Fibroblast of lung (primary cell): ENCODE measurements around the gene DCHS2. TPM values are rescaled to one million over a fixed set of nuclear protein-coding genes. Genes with fewer than 3 reads are reported as not detected.

ENCODE experiments used
- DNase-seq, 2 donors: peaks; one replicate each; pipeline versions ENCODE4 v3.0.0 to v3.0.0-alpha.2; 2010; ENCODE audit warnings: low read depth in 2 of 2
- H2AFZ ChIP-seq: 2 replicates; pipeline ENCODE4 v1.5.1; 2012; ENCODE audit warnings: low read length, control low read depth, inconsistent platforms
- H3K27ac ChIP-seq: 2 replicates; pipeline ENCODE4 v1.5.1; 2011; ENCODE audit warnings: low read length, control low read depth; ENCODE audit not compliant: insufficient read depth
- H3K27me3 ChIP-seq: 2 replicates; pipeline ENCODE4 v1.5.1; 2011; ENCODE audit warnings: mild to moderate bottlenecking, low read length; ENCODE audit not compliant: control insufficient read depth, insufficient read depth
- H3K36me3 ChIP-seq: 2 replicates; pipeline ENCODE4 v1.5.1; 2011; ENCODE audit warnings: low read length; ENCODE audit not compliant: control insufficient read depth, insufficient read depth
- H3K4me1 ChIP-seq: 2 replicates; pipeline ENCODE4 v1.5.1; 2011; ENCODE audit warnings: low read length; ENCODE audit not compliant: control insufficient read depth, insufficient read depth; ENCODE audit errors: extremely low read depth
- H3K4me2 ChIP-seq: 2 replicates; pipeline ENCODE4 v1.5.1; 2011; ENCODE audit warnings: low read length, control low read depth; ENCODE audit not compliant: insufficient read depth; ENCODE audit errors: extremely low read depth
- H3K4me3 ChIP-seq, 4 experiments: fragments of 200-600 bp in 1 of 4; sonication (generic) in 1 of 4; replicated peaks in 1 of 4; 2 replicates each; pipeline ENCODE4 v1.5.1; 2011 to 2016; ENCODE audit warnings: low read length in 4 of 4, low read depth in 3 of 4, mild to moderate bottlenecking in 3 of 4, control low read depth in 2 of 4, inconsistent platforms in 1 of 4, mixed read lengths in 1 of 4; ENCODE audit not compliant: insufficient read depth in 1 of 4; ENCODE audit errors: control extremely low read depth in 1 of 4
- H3K79me2 ChIP-seq: 2 replicates; pipeline ENCODE4 v1.5.1; 2012; ENCODE audit warnings: mild to moderate bottlenecking, low read length, inconsistent platforms; ENCODE audit not compliant: control insufficient read depth, insufficient read depth
- H3K9ac ChIP-seq: 2 replicates; pipeline ENCODE4 v1.5.1; 2011; ENCODE audit warnings: mild to moderate bottlenecking, low read length, control low read depth; ENCODE audit not compliant: insufficient read depth
- H3K9me3 ChIP-seq: 2 replicates; pipeline ENCODE4 v1.5.1; 2012; ENCODE audit warnings: low read depth, low read length; ENCODE audit not compliant: control insufficient read depth, insufficient read depth
- H4K20me1 ChIP-seq: 2 replicates; pipeline ENCODE4 v1.5.1; 2011; ENCODE audit warnings: low read length; ENCODE audit not compliant: control insufficient read depth, insufficient read depth; ENCODE audit errors: extremely low read depth
- EZH2 ChIP-seq: IDR thresholded peaks from 2 replicates; pipeline ENCODE4 v1.5.1; 2012; ENCODE audit warnings: low read length, control low read depth, mild to moderate bottlenecking; ENCODE audit errors: missing control alignments
- polyA plus RNA-seq, 2 donors: library from polyadenylated mRNA; depleted of rRNA in 1 of 2; stranded (reverse) in 1 of 2; unstranded in 1 of 2; fragments of >200 nt; gene quantifications; 2 replicates each; pipeline ENCODE4 v1.2.1, GENCODE V29; 2011 to 2012; ENCODE audit warnings: missing spikeins in 1 of 2
- total RNA-seq: library from RNA; depleted of rRNA; stranded (reverse); fragments of >200 nt; gene quantifications from 2 replicates; pipeline ENCODE4 v1.2.1, GENCODE V29; 2014
- TF ChIP-seq, protein P1 (sequence below), 2 donors: IDR thresholded peaks in 1 of 2; conservative IDR thresholded peaks in 1 of 2; 1 replicate in 1 of 2; 2 replicates in 1 of 2; pipeline ENCODE4 v1.5.1; 2011 to 2012; ENCODE audit warnings: low read length in 2 of 2, control low read depth in 1 of 2, inconsistent platforms in 1 of 2, low read depth in 1 of 2, mild to moderate bottlenecking in 1 of 2

The DCHS2 gene
- total and polyA plus RNA-seq, 2 donors (not counting 1 experiment from before 2014, with no cell fraction given), result not detected

DNA sequence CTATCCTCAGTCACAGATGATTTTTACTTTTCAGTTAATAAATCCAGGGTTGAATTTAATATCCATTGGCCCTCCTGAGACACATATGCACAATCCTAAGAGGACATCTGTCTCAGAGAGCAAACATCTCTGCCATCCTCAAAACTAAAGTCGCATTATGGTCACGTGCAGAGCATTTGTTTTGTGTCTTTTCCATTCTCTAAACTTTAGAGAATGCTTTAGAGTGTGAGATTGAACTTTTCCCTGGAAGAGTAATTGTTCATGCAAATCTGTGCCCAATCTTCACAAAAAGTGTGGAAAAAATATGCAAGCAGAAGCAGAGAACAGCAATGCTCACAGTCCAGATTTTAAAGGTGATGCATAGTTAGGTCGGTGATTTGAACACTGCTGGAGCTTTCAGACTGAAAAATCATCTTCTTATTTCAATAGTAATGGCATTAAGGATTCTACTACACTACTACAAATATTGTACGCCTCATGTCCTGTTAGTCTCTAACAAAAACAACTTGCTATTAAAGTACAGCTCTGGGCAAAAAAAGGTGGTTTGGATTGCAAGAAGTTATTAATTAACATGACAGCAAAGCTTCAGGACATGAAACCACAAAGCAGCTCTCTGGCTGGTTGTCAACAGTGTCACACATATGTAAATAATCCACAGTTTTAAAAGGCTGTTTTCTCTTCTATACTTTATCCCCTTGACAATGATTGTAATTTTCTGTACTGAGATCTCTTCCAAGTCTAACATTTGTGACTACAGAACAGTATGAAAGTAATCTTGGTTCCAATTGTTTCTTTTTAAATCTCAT, 19.9 kb downstream of the DCHS2 start:
- Histone ChIP-seq H3K36me3 (no peaks in the 10 kb centered on the region), H3K9me3 (no peaks in the 10 kb centered on the region), H3K27ac (no peak overlapping the region), H3K4me3 (no peak overlapping the region), H3K4me1 (no peaks in the 10 kb centered on the region), H3K9ac (no peak overlapping the region), H3K79me2 (no peaks in the 10 kb centered on the region), H4K20me1 (no peaks in the 10 kb centered on the region), H3K27me3 (no peaks in the 10 kb centered on the region), H3K4me2 (no peak overlapping the region), H2AFZ (no peak overlapping the region)
- DNase-seq, result peak in 1 of 2 donors; percentile 22
- TF ChIP-seq, protein P1, sequence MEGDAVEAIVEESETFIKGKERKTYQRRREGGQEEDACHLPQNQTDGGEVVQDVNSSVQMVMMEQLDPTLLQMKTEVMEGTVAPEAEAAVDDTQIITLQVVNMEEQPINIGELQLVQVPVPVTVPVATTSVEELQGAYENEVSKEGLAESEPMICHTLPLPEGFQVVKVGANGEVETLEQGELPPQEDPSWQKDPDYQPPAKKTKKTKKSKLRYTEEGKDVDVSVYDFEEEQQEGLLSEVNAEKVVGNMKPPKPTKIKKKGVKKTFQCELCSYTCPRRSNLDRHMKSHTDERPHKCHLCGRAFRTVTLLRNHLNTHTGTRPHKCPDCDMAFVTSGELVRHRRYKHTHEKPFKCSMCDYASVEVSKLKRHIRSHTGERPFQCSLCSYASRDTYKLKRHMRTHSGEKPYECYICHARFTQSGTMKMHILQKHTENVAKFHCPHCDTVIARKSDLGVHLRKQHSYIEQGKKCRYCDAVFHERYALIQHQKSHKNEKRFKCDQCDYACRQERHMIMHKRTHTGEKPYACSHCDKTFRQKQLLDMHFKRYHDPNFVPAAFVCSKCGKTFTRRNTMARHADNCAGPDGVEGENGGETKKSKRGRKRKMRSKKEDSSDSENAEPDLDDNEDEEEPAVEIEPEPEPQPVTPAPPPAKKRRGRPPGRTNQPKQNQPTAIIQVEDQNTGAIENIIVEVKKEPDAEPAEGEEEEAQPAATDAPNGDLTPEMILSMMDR (conservative IDR thresholded peaks at IDR 0.05 in 1 of 2, IDR thresholded peaks at IDR 0.05 in 1 of 2; ENCODE audit: low read depth in 1 of 2, low read length in 2 of 2), result no peak
- TF ChIP-seq EZH2, result no peak

GRCh38 chr4:154471032-154471431, 20.6 kb downstream of the DCHS2 start:
- no peaks in the 10 kb centered on the region for H4K20me1 ChIP-seq
- H3K4me3 ChIP-seq, result no peak overlapping the region
- H3K9me3 ChIP-seq, result no peaks in the 10 kb centered on the region
- DNase-seq, result no peak
- no peaks in the 10 kb centered on the region for H3K4me1 ChIP-seq
- H3K9ac ChIP-seq, result no peak overlapping the region
- H3K4me2 ChIP-seq, result no peak overlapping the region
- TF ChIP-seq, protein P1 (conservative IDR thresholded peaks at IDR 0.05 in 1 of 2, IDR thresholded peaks at IDR 0.05 in 1 of 2; ENCODE audit: low read depth in 1 of 2, low read length in 2 of 2), result no peak
- TF ChIP-seq EZH2, result no peak
- H2AFZ ChIP-seq, result no peak overlapping the region
- no peaks in the 10 kb centered on the region for H3K79me2 ChIP-seq
- no peaks in the 10 kb centered on the region for H3K27me3 ChIP-seq
- no peak overlapping the region for H3K27ac ChIP-seq
- no peaks in the 10 kb centered on the region for H3K36me3 ChIP-seq

- TF ChIP-seq EZH2, result no peak
- TF ChIP-seq, protein P1 (conservative IDR thresholded peaks at IDR 0.05 in 1 of 2, IDR thresholded peaks at IDR 0.05 in 1 of 2; ENCODE audit: low read depth in 1 of 2, low read length in 2 of 2), result no peak
- no peaks in the 10 kb centered on the region for H3K27me3 ChIP-seq
- DNase-seq, result peak; percentile 14 to 71
- no peaks in the 10 kb centered on the region for H4K20me1 ChIP-seq
- H3K27ac ChIP-seq, result no peak overlapping the region
- no peak overlapping the region for H2AFZ ChIP-seq
- H3K4me1 ChIP-seq, result no peaks in the 10 kb centered on the region
- H3K9ac ChIP-seq, result no peak overlapping the region
- no peak overlapping the region for H3K4me3 ChIP-seq
- no peak overlapping the region for H3K4me2 ChIP-seq
- H3K79me2 ChIP-seq, result no peaks in the 10 kb centered on the region
- H3K9me3 ChIP-seq, result no peaks in the 10 kb centered on the region
- H3K36me3 ChIP-seq, result no peaks in the 10 kb centered on the region
These were observed 23.7 kb downstream of the DCHS2 start for GRCh38 chr4:154467886-154468285.
